ENCODE results near the gene RPL41. TPM values are rescaled to one million over a fixed set of nuclear protein-coding genes. Genes with fewer than 3 reads are reported as not detected.

Gene RPL41
- total RNA-seq, 6 donors from 2014 or later: 1,377 to 3,349 (median 3,110) TPM

DNA sequence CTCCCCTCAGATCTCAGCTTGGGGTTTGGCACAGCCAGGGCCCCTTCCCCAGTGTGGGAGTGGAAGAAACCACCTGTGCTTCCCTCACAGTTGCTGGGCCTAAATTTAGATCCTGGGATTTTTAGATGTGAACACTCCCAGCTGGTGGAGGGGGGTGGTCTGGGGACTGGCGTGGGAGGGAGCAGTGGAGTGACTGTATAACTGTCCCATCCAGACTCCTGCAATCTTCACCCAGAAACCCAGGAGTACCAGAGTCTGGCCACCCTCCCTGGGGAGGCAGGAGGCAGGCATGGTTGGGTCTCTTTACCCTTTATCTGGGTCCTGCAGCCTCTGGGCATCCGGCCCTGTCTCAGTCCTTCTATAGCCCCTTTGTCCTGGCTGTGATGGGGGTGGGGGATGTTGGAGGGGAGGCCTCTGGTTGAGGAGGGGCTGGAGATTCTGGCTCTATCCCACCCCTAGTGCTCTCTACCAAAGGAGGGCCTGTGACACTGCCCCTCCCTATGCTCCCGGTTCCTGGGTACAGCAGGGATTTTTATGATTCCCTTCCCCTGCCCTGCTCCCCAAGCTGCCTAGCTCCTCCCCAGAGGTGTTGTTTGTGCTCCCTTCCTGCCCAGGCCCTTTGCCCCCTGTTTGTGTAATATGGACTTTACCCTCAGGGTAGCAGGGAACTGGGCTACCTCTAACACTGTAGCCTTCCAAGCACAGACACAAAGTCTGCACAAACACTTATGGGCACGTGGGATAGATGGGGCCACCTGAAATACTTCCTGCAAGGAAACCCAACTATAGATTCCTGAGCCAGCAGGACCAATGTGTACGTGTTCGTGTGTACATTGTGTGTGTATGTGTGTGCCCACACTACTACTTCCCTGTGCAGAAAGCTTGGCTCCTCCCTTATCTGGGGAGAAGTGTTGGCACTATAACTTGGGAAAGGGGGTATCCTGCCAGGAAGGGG, 34.8 kb upstream of the RPL41 start:
- Histone ChIP-seq H3K4me1 (peaks cover 14 to 35% (median 22%) of the 10 kb centered on the region in 4 donors), H3K27me3 (peaks cover 0 to 9% (median 7%) of the 10 kb centered on the region in 4 donors), H3K4me3 (peak overlapping the region; percentile 7 to 73 (median 60)), H3K9me3 (no peaks in the 10 kb centered on the region), H3K27ac (peak overlapping the region; percentile 84 to 94 (median 88)), H3K36me3 (peaks cover 0 to 8% (median 0%) of the 10 kb centered on the region in 4 donors)
- peak in 1 of 2 donors; percentile 63 for DNase-seq
- 45 to 53% methylated on average over 4 to 6 of the region's 6 CpGs for WGBS, 2 donors
- no peak for ATAC-seq (ENCODE audit: low FRiP score in 2 of 2)
- TF ChIP-seq EP300 (IDR thresholded peaks at IDR 0.05) (no peak), CTCF (IDR thresholded peaks at IDR 0.05) (no peak), POLR2A (IDR thresholded peaks at IDR 0.05) (peak in 1 of 4 donors; percentile 33), POLR2AphosphoS5 (IDR thresholded peaks at IDR 0.05) (no peak)

- Histone ChIP-seq H3K4me1 (peaks cover 17 to 36% (median 25%) of the 10 kb centered on the region in 4 donors), H3K36me3 (peaks cover 0 to 8% (median 0%) of the 10 kb centered on the region in 4 donors), H3K27me3 (peaks cover 0 to 9% (median 7%) of the 10 kb centered on the region in 4 donors), H3K27ac (peak overlapping the region in 3 of 4 donors; percentile 86 to 94 (median 89)), H3K9me3 (no peaks in the 10 kb centered on the region), H3K4me3 (peak overlapping the region in 2 of 4 donors; percentile 71 to 73)
- 67 to 79% methylated on average over 2 of the region's 2 CpGs for WGBS, 2 donors
- no peak for DNase-seq
- TF ChIP-seq POLR2AphosphoS5 (IDR thresholded peaks at IDR 0.05): no peak
- no peak for TF ChIP-seq CTCF (IDR thresholded peaks at IDR 0.05)
- TF ChIP-seq POLR2A (IDR thresholded peaks at IDR 0.05): no peak
- no peak for TF ChIP-seq EP300 (IDR thresholded peaks at IDR 0.05)
- ATAC-seq (ENCODE audit: low FRiP score in 2 of 2): no peak
Measured at GRCh38 chr12:56082382-56082781, 34.1 kb upstream of the RPL41 start.

DNA sequence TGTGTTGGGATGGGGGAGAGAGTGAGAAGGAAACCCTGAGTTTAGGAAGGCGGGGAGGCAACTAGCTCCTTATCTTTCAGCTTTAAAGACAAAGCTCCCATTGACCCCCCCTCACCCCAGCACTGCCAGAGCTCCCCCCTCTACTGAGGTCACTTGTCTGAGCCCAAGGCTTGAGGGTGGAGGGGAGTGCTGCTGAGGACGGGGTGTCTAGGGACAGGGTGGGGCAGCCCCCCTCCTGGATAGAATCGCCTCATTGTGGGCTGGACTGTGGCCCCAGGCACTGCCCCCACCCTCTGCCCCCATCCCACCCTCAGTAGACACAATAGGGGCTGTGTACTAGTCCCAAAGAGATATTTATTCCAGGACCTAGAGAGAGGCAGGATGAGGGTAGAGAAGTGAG, 33.5 kb upstream of the RPL41 start:
- Histone ChIP-seq H3K27ac (peak overlapping the region in 2 of 4 donors; percentile 86 to 89), H3K4me3 (no peak overlapping the region), H3K36me3 (peaks cover 0 to 8% (median 0%) of the 10 kb centered on the region in 4 donors), H3K27me3 (peaks cover 0 to 9% (median 7%) of the 10 kb centered on the region in 4 donors), H3K4me1 (peaks cover 17 to 40% (median 29%) of the 10 kb centered on the region in 4 donors), H3K9me3 (no peaks in the 10 kb centered on the region)
- no peak for TF ChIP-seq POLR2A (IDR thresholded peaks at IDR 0.05)
- ATAC-seq (ENCODE audit: low FRiP score in 2 of 2): no peak
- WGBS, 2 donors: 61 to 72% methylated on average over 3 of the region's 3 CpGs
- DNase-seq: no peak

DNA sequence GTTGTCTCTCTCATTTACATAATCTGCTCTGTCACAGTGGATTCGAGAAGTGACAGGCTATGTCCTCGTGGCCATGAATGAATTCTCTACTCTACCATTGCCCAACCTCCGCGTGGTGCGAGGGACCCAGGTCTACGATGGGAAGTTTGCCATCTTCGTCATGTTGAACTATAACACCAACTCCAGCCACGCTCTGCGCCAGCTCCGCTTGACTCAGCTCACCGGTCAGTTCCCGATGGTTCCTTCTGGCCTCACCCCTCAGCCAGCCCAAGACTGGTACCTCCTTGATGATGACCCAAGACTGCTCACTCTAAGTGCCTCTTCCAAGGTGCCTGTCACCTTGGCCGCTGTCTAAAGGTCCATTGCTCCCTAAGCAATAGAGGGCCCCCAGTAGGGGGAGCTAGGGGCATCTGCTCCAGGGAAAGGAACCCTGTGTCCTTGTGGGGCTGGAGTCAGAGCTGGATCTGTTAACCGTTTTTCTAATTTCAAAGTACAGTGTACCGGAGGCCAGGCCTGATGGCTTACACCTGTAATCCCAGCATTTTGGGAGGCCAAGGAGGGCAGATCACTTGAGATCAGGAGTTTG, 31.4 kb upstream of the RPL41 start:
- Histone ChIP-seq H3K4me1 (peaks cover 6 to 25% (median 20%) of the 10 kb centered on the region in 4 donors), H3K36me3 (peaks cover 0 to 8% (median 5%) of the 10 kb centered on the region in 4 donors), H3K27ac (no peak overlapping the region), H3K4me3 (no peak overlapping the region), H3K9me3 (no peaks in the 10 kb centered on the region), H3K27me3 (peaks cover 0 to 6% (median 6%) of the 10 kb centered on the region in 4 donors)
- no peak for ATAC-seq (ENCODE audit: low FRiP score in 2 of 2)
- WGBS, 2 donors: 86 to 87% methylated on average over 15 of the region's 15 CpGs
- DNase-seq: no peak
- no peak for TF ChIP-seq CTCF (IDR thresholded peaks at IDR 0.05)
- TF ChIP-seq EP300 (IDR thresholded peaks at IDR 0.05): no peak
- TF ChIP-seq POLR2AphosphoS5 (IDR thresholded peaks at IDR 0.05): no peak
- no peak for TF ChIP-seq POLR2A (IDR thresholded peaks at IDR 0.05)

GRCh38 chr12:56086096-56086495, 30.3 kb upstream of the RPL41 start:
- no peak for ATAC-seq (ENCODE audit: low FRiP score in 2 of 2)
- Histone ChIP-seq H3K27ac (peak overlapping the region; percentile 12 to 72 (median 40)), H3K27me3 (no peaks in the 10 kb centered on the region), H3K4me1 (peaks cover 0 to 20% (median 14%) of the 10 kb centered on the region in 4 donors), H3K9me3 (no peaks in the 10 kb centered on the region), H3K36me3 (peaks cover 0 to 8% (median 5%) of the 10 kb centered on the region in 4 donors), H3K4me3 (no peak overlapping the region)
- TF ChIP-seq CTCF (IDR thresholded peaks at IDR 0.05) (no peak), POLR2A (IDR thresholded peaks at IDR 0.05) (no peak), EP300 (IDR thresholded peaks at IDR 0.05) (no peak)
- peak in 1 of 2 donors; percentile 79 for DNase-seq
- WGBS, 2 donors: 68 to 74% methylated on average over 3 of the region's 3 CpGs

All from upper lobe of left lung (tissue), 6 donors.